NB4 (cell line): Measurements from ENCODE around the gene TMUB1.

Experiments
- DNase-seq: peaks from one replicate; pipeline ENCODE4 v3.0.0; 2010; ENCODE audit warnings: low read depth
- H3K4me3 ChIP-seq: one replicate; pipeline ENCODE4 v1.5.1; 2011; ENCODE audit warnings: mild to moderate bottlenecking, low read depth, low read length, moderate library complexity
- CTCF ChIP-seq: IDR thresholded peaks from one replicate; pipeline ENCODE4 v1.5.1; 2012; ENCODE audit warnings: low read depth, low read length
- MAX ChIP-seq: IDR thresholded peaks from 2 replicates; pipeline ENCODE4 v1.6.1; 2011; ENCODE audit warnings: low read depth, low read length
- MYC ChIP-seq: IDR thresholded peaks from 2 replicates; pipeline ENCODE4 v1.6.1; 2011; ENCODE audit warnings: low read depth, low read length
- POLR2A ChIP-seq: IDR thresholded peaks from 2 replicates; pipeline ENCODE4 v1.6.1; 2011; ENCODE audit warnings: mild to moderate bottlenecking; ENCODE audit not compliant: insufficient read length; ENCODE audit errors: extremely low read depth

Gene TMUB1

GRCh38 chr7:151087245-151088018 lies 4.1 kb upstream of the TMUB1 start:
- H3K4me3 ChIP-seq = peak overlapping the region; percentile 63
- peak; percentile 83 for DNase-seq
- TF ChIP-seq POLR2A = no peak
- peak; percentile 10 for TF ChIP-seq CTCF
- TF ChIP-seq MAX = peak; percentile 52
- TF ChIP-seq MYC = no peak; the same call in 1 of the 2 replicates

DNA sequence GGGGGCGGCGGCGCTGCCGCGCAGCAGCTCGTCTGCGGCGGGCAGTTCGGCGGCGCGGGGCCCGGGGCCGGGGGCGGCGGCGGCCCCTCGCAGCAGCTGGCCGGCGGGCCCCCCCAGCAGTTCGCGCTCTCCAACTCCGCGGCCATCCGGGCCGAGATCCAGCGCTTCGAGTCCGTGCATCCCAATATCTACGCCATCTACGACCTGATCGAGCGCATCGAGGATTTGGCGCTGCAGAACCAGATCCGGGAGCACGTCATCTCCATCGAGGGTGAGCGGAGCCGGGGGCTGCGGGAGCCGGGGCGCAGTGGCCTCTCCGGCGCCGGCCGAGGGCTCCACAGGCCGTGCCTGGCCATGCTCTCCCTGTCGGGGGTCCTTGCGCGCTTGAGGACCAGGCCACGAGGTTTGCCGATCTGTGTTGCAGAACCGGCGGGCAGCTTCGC lies 3.5 kb upstream of the TMUB1 start:
- peak overlapping the region; percentile 63 for H3K4me3 ChIP-seq
- TF ChIP-seq MAX = peak; percentile 61
- TF ChIP-seq POLR2A = no peak
- TF ChIP-seq MYC = peak; percentile 66
- DNase-seq = peak; percentile 69

- DNase-seq = peak; percentile 92
- H3K4me3 ChIP-seq = peak within 1 kb of the TSS; percentile 63
- peak; percentile 79 for TF ChIP-seq MYC
- peak; percentile 50 for TF ChIP-seq MAX
- peak; percentile 92 for TF ChIP-seq POLR2A
- TF ChIP-seq CTCF = no peak
These were observed 2.7 kb upstream of the TMUB1 start, which contains the start of gene AGAP3 for GRCh38 chr7:151085691-151086620. Gene AGAP3, plus strand, starts transcription at chr7:151086475. Its CDS starts 267 bp downstream, at chr7:151086742.

DNA sequence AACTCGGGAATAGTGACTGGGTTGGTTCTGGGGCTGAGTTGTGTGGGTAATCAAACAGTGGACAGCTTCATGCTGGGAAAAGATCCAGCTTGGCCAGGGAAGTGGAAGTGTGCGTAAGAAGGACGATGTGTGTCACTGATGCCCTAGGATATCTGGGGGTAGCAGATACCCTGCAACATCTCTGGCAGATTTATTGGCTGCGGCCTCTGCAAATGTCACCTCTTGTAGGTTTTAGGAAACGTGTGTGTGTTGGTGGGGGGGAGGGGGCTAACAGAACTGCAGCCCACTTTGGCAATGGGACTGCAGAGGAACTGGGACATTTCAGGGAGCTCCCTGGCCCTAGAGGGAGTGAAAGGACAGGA lies 2.0 kb upstream of the TMUB1 start:
- TF ChIP-seq POLR2A (no peak), CTCF (no peak), MAX (no peak), MYC (no peak)
- DNase-seq = no peak
- H3K4me3 ChIP-seq = peak overlapping the region; percentile 50

- no peak for TF ChIP-seq MAX
- TF ChIP-seq MYC = no peak
- no peak for TF ChIP-seq CTCF
- no peak for TF ChIP-seq POLR2A
- DNase-seq = no peak
- H3K4me3 ChIP-seq = peak overlapping the region; percentile 60
These were observed 499 bp upstream of the TMUB1 start for GRCh38 chr7:151083824-151084160.
